HG03565 (cell line): Measurements from ENCODE around the gene ATP2A2.

Experiments
- ATAC-seq: cut with Tn5 transposase; IDR thresholded peaks from one replicate; pipeline ENCODE4 v1.9.1; 2021; ENCODE audit warnings: mild to moderate bottlenecking, moderate library complexity; ENCODE audit not compliant: unreplicated experiment

ATP2A2 gene

DNA sequence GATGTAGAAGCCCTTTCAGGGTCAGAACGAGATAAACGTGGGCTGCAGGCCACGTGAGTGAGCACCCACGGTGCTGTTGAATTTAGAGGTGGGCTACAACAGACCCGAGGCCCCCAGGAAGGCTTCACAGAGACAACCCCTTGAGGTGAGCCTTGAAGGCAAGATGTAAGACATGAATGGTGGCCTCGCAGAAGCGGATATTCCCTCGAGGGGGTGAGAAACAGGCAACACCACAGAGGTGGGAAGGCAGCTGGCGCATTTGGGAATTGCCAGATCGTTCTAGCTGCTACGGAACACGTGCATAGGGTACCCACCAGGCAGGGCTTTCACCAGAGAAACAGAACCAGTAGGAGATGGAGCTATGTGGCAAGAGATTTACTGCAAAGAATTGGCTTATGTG lies 22.6 kb upstream of the ATP2A2 start:
- ATAC-seq: no peak

DNA sequence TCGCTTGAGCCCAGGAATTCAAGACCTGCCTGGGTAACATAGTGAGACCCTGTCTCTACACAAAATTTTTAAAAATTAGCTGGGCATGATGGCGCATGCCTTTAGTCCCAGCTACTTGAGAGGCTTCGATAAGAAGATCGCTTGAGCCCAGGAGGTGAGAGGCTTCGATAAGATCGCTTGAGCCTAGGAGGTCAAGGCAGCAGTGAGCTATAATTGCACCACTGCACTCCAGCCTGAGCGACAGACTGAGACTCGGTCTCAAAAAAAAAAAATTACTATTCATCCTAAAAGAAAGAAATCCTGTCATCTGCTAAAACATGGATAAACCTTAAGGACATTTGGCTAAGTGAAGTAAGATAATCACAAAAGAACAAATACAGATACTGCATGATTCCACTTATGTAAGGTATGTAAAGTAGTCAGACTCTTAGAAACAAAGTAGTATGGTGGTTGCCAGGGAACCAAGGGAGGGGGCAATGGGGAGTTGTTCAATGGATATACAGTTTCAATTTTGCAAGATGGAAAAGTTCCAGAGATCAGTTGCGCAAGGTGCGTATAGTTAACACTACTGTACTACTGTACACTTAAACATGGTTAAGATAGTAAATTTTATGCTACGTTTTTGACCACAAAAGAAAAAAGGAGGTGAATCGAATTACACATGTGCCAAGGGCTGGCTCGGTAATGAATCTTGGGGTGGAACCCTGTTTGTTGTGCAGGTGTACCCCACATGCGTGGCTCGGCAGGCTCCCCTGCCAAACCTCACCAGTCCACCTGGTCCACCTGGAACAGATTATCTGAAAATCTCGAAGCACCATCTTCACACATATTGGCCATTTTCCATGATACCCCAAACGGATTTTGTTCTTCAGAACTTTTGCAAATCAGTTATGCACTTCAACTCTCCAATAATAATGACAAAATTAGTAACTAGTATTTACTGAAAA lies 18.3 kb upstream of the ATP2A2 start:
- ATAC-seq: no peak

- ATAC-seq: no peak
These were observed 14.6 kb upstream of the ATP2A2 start for GRCh38 chr12:110266381-110266960.

- ATAC-seq: no peak
These were observed 13.9 kb upstream of the ATP2A2 start for GRCh38 chr12:110266980-110267620.

- ATAC-seq: no peak
These were observed 11.4 kb upstream of the ATP2A2 start for GRCh38 chr12:110269622-110270124.

- ATAC-seq: no peak
These were observed 10.7 kb upstream of the ATP2A2 start for GRCh38 chr12:110270125-110270962.

GRCh38 chr12:110271015-110271414 lies 10.0 kb upstream of the ATP2A2 start:
- ATAC-seq: no peak

GRCh38 chr12:110277530-110278254 lies 3.4 kb upstream of the ATP2A2 start:
- ATAC-seq: no peak

DNA sequence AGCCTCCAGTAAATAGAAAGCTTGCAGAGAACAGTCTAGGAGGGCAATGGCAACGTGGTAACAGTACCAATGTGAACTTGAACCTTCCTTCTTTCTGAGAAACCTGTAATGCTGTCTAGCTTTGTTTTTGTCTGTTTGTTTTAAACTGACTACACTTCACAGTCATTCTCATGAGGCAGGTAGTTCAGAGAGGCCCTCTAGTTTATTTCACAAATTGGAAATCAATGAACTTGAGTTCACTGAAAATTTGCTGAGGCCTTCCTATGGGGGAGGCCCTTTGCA lies 2.9 kb upstream of the ATP2A2 start:
- ATAC-seq: no peak

GRCh38 chr12:110279566-110280375 lies 1.3 kb upstream of the ATP2A2 start:
- no peak for ATAC-seq

GRCh38 chr12:110280392-110280778 lies 662 bp upstream of the ATP2A2 start:
- peak; percentile 3 for ATAC-seq

- ATAC-seq: peak; percentile 14
These were observed 677 bp downstream of the ATP2A2 start for GRCh38 chr12:110281549-110282299.

- no peak for ATAC-seq
These were observed 1.3 kb downstream of the ATP2A2 start for GRCh38 chr12:110282300-110282860.

DNA sequence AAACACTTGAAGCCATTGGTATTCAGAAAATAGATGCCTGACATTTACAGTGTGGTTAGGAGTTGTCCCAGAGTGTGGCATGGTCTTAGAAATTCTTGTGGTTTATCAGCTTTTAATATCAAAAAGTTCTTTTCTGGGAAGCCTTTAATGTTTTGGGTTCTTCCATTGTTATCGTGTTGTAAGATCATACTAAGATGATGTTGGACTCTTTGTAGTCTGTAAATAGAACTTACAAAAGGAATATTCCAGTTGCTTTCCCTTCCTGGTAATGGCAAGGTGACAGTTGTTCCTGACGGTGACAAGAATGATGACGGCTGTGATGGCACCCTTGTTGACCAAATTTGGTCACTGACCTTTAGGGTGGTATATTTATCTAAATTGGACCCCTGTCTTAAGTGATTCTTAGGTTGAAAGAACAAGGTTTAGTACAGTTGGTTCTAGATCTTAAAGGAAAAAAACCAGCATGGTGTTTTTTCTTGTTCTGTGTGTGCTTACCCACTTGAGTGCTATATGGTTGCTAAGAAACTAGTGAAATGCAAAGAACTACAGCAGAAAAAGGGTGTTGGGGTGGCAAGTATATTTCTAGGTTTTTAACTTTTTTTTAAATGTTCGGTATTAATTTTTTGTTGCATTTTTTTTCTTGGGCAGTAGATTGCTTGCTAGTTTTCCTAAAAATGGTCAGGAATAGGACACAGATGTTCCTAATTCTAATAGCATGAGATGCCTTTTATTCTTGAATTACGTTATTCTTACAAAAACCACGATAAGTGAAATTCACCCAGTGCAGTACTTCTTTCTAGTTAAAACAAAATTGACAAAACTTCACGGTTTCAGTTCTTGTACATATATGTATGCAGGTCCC lies 2.1 kb downstream of the ATP2A2 start:
- no peak for ATAC-seq

DNA sequence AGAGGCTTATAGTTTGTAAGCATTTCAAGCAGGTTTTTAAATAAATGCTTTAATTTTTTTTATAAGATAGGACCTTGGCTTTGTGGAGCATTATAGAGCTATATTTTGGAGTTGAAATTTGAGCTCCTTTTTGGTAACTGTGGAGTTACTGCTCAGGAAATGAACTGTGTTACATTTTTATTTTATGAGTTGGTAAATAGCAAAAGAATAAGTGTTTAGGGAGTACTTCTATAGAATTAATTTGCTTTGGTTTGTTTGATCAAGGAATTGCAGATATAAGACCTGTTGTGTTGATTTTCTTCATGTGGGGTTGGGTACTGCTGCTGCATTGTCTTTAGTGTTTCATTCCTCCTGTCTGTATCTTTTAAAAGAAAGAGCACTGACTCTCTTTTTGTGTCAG lies 3.5 kb downstream of the ATP2A2 start:
- no peak for ATAC-seq

DNA sequence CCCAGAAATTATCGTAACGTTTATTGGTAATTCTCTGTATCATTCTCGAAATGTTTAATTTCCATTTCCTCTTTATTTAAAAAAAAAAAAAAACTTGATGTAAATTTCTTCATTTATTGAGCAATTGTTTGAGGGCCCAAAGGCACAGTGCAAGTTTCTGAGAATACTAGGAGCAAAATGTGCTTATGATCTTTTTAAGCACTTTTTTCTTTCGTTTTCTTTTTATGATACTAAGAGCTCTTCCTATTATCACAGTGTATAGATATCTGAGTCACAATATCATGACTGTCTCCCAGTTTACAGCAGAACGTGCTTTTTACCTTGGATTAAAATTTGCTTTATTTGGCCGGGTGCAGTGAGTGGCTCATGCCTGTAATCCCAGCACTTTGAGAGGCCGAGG lies 5.6 kb downstream of the ATP2A2 start:
- ATAC-seq: no peak

DNA sequence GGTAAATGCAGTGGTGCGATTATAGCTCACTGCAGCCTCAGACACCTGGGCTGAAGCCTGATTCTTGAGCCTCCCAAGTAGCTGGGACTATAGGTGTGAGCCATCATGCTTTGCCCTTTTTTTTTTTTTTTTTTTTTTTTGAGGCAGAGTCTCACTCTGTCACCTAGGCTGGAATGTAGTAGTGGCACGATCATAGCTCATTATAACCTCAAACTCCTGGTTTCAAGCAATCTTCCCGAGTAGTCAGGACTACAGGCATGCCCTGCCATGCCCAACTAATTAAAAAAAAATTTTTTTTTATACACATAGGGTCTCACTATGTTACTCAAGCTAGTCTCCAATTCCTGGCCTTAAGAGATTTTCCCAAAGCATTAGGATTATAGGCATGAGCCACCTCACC lies 6.9 kb downstream of the ATP2A2 start:
- no peak for ATAC-seq
